Fibroblast of villous mesenchyme (primary cell): ENCODE data around the gene SLC2A1. TPM values are rescaled to one million over a fixed set of nuclear protein-coding genes. Genes with fewer than 3 reads are reported as not detected.
A peak's percentile ranks its signal among the peaks of the same experiment; 100 is the strongest.

Source experiments
- DNase-seq: peaks from one replicate; pipeline ENCODE4 v3.0.0-alpha.2; 2010; ENCODE audit warnings: low read depth
- H3K4me3 ChIP-seq: 2 replicates; pipeline ENCODE4 v1.5.1; 2011; ENCODE audit warnings: low read depth, mild to moderate bottlenecking, low read length
- total RNA-seq: library from RNA; depleted of rRNA; stranded (reverse); fragments of >200 nt; gene quantifications from 2 replicates; pipeline ENCODE4 v1.2.3, GENCODE V29; 2012
- TF ChIP-seq, protein P1 (sequence below): IDR thresholded peaks from 2 replicates; pipeline ENCODE4 v1.5.1; 2012; ENCODE audit warnings: low read depth, mild to moderate bottlenecking, low read length; ENCODE audit not compliant: insufficient read depth

The SLC2A1 gene
- total RNA-seq, result 90.8 and 118 TPM in 2 replicates

DNA sequence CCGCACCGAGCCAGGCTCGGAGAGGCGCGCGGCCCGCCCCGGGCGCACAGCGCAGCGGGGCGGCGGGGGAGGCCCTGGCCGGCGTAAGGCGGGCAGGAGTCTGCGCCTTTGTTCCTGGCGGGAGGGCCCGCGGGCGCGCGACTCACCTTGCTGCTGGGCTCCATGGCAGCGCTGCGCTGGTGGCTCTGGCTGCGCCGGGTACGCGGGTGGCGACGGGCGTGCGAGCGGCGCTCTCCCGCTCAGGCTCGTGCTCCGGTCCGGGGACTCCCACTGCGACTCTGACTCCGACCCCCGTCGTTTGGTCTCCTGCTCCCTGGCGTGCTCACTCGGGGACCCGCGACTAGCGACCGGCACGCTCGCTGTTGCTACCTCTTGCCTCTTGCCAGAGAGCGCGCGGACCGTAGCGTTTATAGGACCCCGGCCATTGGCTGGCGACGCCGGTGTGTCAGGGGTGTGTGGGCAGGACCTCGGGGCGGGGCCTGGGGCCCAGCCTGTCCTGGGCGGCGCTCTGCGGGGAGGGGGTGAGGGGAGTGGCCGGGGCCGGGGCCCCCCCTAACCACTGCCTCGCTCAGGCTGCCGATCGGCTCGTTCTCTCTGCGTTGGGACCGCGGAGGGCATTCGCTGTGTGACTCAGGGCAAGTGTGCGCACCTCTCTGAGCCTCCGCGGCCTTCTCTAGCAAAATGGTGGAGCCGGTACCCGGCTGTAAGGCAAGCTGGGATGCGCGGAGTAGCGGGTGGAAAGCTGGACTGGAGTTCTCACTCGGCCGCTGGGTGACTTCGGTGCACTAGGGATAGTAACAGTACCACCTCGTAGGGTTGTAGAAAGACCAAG lies at the start of gene SLC2A1:
Gene SLC2A1, minus strand, starts transcription at position 381 of the 832 bp plus-strand sequence. Its CDS starts 217 bp downstream, at position 164.
- TF ChIP-seq, protein P1, sequence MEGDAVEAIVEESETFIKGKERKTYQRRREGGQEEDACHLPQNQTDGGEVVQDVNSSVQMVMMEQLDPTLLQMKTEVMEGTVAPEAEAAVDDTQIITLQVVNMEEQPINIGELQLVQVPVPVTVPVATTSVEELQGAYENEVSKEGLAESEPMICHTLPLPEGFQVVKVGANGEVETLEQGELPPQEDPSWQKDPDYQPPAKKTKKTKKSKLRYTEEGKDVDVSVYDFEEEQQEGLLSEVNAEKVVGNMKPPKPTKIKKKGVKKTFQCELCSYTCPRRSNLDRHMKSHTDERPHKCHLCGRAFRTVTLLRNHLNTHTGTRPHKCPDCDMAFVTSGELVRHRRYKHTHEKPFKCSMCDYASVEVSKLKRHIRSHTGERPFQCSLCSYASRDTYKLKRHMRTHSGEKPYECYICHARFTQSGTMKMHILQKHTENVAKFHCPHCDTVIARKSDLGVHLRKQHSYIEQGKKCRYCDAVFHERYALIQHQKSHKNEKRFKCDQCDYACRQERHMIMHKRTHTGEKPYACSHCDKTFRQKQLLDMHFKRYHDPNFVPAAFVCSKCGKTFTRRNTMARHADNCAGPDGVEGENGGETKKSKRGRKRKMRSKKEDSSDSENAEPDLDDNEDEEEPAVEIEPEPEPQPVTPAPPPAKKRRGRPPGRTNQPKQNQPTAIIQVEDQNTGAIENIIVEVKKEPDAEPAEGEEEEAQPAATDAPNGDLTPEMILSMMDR, result no peak

GRCh38 chr1:43007377-43008114 lies 48.9 kb upstream of the SLC2A1 start:
- no peak for DNase-seq
- no peak overlapping the region for H3K4me3 ChIP-seq
- TF ChIP-seq, protein P1, result no peak

More for the DNA sequence above, at the start of gene SLC2A1:
- DNase-seq, result peak; percentile 94
- peak within 1 kb of the TSS; percentile 84 for H3K4me3 ChIP-seq

- TF ChIP-seq, protein P1, result no peak
- DNase-seq, result no peak
- H3K4me3 ChIP-seq, result no peak overlapping the region
Observed at GRCh38 chr1:43005460-43006361, 47.0 kb upstream of the SLC2A1 start.

GRCh38 chr1:43004587-43005459 lies 46.2 kb upstream of the SLC2A1 start:
- TF ChIP-seq, protein P1, result no peak
- DNase-seq, result no peak
- H3K4me3 ChIP-seq, result no peak overlapping the region

DNA sequence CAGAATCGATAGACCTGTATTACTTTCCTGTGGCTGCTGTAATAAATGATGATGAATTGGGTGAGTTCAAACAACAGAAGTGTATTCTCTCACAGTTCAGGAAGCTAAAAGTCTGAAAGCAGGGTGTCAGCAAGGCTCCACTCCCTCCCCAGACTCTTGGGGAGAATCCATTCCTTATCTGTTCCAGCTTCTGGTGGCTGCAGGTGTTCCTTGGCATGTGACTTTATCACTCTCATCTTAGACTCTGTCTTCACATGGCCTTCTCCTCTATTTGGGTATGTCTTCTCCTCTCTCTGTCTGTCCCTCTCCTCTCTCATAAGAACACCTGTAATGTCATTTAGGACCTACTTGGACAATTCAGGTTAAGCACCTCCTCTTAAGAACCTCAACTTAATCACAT lies 44.1 kb upstream of the SLC2A1 start:
- H3K4me3 ChIP-seq, result no peak overlapping the region
- TF ChIP-seq, protein P1, result no peak
- DNase-seq, result no peak

DNA sequence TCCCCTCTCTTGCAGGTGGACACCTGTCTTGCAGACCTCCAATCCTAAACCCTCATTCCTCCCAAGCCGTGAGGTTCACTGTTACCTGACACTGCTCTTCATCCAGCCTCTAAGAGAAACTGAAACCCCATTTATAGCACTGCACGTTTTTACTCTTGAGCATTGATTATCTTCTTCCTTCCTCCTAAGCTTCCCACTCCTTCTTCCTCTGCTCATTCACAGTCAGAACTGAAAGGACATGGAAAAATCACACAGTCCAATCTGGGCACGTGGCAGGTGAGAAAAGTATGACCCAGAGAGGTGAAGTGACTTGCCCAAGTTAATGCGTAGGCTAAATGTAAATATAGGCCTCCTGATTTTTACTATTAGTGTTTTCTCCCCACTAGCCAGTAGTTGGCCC lies 43.4 kb upstream of the SLC2A1 start:
- H3K4me3 ChIP-seq, result no peak overlapping the region
- TF ChIP-seq, protein P1, result no peak
- DNase-seq, result no peak
